Left hindlimb (tissue), 1 donor: Measurements from ENCODE around the gene GATAD1.

Source experiments
- DNase-seq: peaks from one replicate; pipeline ENCODE4 v3.0.0-alpha.2; 2018

GATAD1 gene

GRCh38 chr7:92485267-92485892 is 38.1 kb downstream of the GATAD1 start:
- no peak for DNase-seq

GRCh38 chr7:92485974-92486373 is 38.7 kb downstream of the GATAD1 start:
- no peak for DNase-seq

- DNase-seq, result no peak
Measured at GRCh38 chr7:92487804-92488203, 40.5 kb downstream of the GATAD1 start.

GRCh38 chr7:92489634-92490033 is 42.4 kb downstream of the GATAD1 start:
- DNase-seq, result no peak

- no peak for DNase-seq
Measured at GRCh38 chr7:92496876-92497275, 49.6 kb downstream of the GATAD1 start.

GRCh38 chr7:92498557-92498956 is 51.3 kb downstream of the GATAD1 start:
- no peak for DNase-seq

- DNase-seq, result no peak
Measured at GRCh38 chr7:92503767-92504166, 56.5 kb downstream of the GATAD1 start.

GRCh38 chr7:92504563-92504962 is 57.3 kb downstream of the GATAD1 start:
- no peak for DNase-seq

- DNase-seq, result no peak
Measured at GRCh38 chr7:92506363-92506762, 59.1 kb downstream of the GATAD1 start.

- no peak for DNase-seq
Measured at GRCh38 chr7:92508946-92509345, 61.7 kb downstream of the GATAD1 start.
